ENCODE results near the gene PCK2. TPM values are rescaled to one million over a fixed set of nuclear protein-coding genes. Genes with fewer than 3 reads are reported as not detected.

PCK2 gene
- total and polyA plus RNA-seq, 2 of the 13 experiments (the other 11 are each of a cell fraction or from before 2014, with no cell fraction given) = 129 to 272 TPM

DNA sequence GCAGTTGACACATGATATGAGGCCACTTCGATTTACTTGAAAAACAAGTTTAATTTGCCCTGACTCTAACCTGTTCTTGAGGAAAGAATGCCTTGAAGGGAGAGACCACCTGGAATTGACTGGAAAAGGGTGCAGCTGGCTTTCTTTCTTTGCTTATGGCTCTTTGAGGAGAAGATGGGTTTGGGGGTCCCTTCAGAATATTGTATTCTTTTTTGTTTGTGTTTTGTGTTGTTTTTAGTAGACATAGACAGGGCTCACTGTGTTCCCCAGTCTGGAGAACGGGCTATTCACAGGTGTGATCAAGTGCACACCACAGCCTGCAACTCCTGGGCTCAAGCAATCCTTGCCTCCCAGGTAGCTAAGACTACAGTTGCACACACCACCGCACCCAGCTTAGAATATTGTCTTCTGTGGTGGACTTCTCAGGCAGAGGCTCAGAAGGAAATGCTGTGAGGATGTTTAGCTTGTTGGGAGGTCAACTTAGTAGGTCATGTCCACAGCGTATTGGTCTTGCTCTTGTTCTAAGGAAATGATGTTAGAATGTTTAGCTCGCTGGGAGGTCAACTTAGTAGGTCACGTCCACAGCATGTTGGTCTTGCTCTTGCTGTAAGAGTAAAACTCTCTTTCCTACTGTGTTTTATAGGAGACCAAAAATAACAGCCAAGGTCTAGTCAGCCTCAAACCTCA lies 22.2 kb downstream of the PCK2 start (continued):
- TF ChIP-seq ZNF235 (CRISPR knock-in tag; IDR thresholded peaks at IDR 0.05; ENCODE audit: borderline replicate concordance) (0 out of 2 replicates have a peak, but pooled peaks have one; percentile 20), E2F1 (CRISPR knock-in tag; IDR thresholded peaks at IDR 0.05) (no peak), ZMYM4 (CRISPR knock-in tag; IDR thresholded peaks at IDR 0.05) (0 out of 2 replicates have a peak, but pooled peaks have one; percentile 14), RARG (CRISPR knock-in tag; IDR thresholded peaks at IDR 0.05; ENCODE audit: low read depth) (no peak), NR2F1 (CRISPR knock-in tag; IDR thresholded peaks at IDR 0.05) (no peak), SAP130 (CRISPR knock-in tag; IDR thresholded peaks at IDR 0.05; ENCODE audit: low read depth) (peak; percentile 44), ZNF432 (CRISPR knock-in tag; IDR thresholded peaks at IDR 0.05; ENCODE audit: borderline replicate concordance) (no peak), ZFP41 (CRISPR knock-in tag; IDR thresholded peaks at IDR 0.05; ENCODE audit: borderline replicate concordance) (peak; percentile 36; the same call in 1 of the 2 replicates), ZNF256 (CRISPR knock-in tag; conservative IDR thresholded peaks at IDR 0.05) (0 out of 2 replicates have a peak, but pooled peaks have one; percentile 21), ZNF781 (CRISPR knock-in tag; IDR thresholded peaks at IDR 0.05; ENCODE audit: borderline replicate concordance, not compliant biosample characterization) (peak; percentile 63), FOXO4 (CRISPR knock-in tag; conservative IDR thresholded peaks at IDR 0.05) (0 out of 2 replicates have a peak, but pooled peaks have one; percentile 78), LBX2 (CRISPR knock-in tag; IDR thresholded peaks at IDR 0.05; ENCODE audit: borderline replicate concordance) (0 out of 2 replicates have a peak, but pooled peaks have one; percentile 22), ZNF430 (CRISPR knock-in tag; IDR thresholded peaks at IDR 0.05) (peak; percentile 61; the same call in 1 of the 2 replicates), ZNF512 (CRISPR knock-in tag; IDR thresholded peaks at IDR 0.05) (0 out of 2 replicates have a peak, but pooled peaks have one; percentile 50), TARDBP (CRISPR knock-in tag; IDR thresholded peaks at IDR 0.05) (peak; percentile 24; the same call in 1 of the 2 replicates)
- TF ChIP-seq, protein P1, sequence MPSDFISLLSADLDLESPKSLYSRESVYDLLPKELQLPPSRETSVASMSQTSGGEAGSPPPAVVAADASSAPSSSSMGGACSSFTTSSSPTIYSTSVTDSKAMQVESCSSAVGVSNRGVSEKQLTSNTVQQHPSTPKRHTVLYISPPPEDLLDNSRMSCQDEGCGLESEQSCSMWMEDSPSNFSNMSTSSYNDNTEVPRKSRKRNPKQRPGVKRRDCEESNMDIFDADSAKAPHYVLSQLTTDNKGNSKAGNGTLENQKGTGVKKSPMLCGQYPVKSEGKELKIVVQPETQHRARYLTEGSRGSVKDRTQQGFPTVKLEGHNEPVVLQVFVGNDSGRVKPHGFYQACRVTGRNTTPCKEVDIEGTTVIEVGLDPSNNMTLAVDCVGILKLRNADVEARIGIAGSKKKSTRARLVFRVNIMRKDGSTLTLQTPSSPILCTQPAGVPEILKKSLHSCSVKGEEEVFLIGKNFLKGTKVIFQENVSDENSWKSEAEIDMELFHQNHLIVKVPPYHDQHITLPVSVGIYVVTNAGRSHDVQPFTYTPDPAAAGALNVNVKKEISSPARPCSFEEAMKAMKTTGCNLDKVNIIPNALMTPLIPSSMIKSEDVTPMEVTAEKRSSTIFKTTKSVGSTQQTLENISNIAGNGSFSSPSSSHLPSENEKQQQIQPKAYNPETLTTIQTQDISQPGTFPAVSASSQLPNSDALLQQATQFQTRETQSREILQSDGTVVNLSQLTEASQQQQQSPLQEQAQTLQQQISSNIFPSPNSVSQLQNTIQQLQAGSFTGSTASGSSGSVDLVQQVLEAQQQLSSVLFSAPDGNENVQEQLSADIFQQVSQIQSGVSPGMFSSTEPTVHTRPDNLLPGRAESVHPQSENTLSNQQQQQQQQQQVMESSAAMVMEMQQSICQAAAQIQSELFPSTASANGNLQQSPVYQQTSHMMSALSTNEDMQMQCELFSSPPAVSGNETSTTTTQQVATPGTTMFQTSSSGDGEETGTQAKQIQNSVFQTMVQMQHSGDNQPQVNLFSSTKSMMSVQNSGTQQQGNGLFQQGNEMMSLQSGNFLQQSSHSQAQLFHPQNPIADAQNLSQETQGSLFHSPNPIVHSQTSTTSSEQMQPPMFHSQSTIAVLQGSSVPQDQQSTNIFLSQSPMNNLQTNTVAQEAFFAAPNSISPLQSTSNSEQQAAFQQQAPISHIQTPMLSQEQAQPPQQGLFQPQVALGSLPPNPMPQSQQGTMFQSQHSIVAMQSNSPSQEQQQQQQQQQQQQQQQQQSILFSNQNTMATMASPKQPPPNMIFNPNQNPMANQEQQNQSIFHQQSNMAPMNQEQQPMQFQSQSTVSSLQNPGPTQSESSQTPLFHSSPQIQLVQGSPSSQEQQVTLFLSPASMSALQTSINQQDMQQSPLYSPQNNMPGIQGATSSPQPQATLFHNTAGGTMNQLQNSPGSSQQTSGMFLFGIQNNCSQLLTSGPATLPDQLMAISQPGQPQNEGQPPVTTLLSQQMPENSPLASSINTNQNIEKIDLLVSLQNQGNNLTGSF (CRISPR knock-in tag; IDR thresholded peaks at IDR 0.05) = 0 out of 2 replicates have a peak, but pooled peaks have one; percentile 19
